Mammary epithelial cell (primary cell): ENCODE results near the gene RTP1.

Source experiments
- EZH2 ChIP-seq: IDR thresholded peaks from 2 replicates; pipeline ENCODE4 v1.6.1; 2012; ENCODE audit warnings: low read length, inconsistent platforms, borderline replicate concordance
- TF ChIP-seq, protein P1 (sequence below), 2 donors: IDR thresholded peaks in 1 of 2; conservative IDR thresholded peaks in 1 of 2; 2 replicates each; pipeline ENCODE4 v1.5.1; 2011 to 2012; ENCODE audit warnings: inconsistent platforms in 2 of 2, low read length in 2 of 2, mild to moderate bottlenecking in 2 of 2, control low read depth in 1 of 2, low read depth in 1 of 2; ENCODE audit not compliant: insufficient read depth in 1 of 2; ENCODE audit errors: extremely low read depth in 1 of 2

DNA sequence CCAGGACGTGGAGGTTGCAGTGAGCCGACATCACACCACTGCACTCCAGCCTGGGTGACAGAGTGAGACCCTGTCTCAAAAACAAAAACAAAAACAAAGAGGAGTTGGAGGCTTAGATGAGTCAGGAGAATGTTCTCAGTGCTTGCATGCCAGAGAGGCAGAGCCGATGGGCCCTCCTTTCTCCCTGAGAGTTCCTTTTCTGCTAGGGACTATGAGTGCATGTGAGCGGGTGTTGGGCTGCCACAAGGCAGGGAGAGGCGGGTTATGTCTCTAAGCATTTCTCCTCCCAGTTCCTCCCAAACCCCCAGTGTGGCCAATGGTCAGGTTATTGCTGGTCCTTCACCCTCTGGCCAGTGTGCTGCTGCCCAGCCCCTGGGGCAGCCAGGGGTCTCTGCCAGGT is 45.1 kb downstream of the RTP1 start:
- TF ChIP-seq, protein P1, sequence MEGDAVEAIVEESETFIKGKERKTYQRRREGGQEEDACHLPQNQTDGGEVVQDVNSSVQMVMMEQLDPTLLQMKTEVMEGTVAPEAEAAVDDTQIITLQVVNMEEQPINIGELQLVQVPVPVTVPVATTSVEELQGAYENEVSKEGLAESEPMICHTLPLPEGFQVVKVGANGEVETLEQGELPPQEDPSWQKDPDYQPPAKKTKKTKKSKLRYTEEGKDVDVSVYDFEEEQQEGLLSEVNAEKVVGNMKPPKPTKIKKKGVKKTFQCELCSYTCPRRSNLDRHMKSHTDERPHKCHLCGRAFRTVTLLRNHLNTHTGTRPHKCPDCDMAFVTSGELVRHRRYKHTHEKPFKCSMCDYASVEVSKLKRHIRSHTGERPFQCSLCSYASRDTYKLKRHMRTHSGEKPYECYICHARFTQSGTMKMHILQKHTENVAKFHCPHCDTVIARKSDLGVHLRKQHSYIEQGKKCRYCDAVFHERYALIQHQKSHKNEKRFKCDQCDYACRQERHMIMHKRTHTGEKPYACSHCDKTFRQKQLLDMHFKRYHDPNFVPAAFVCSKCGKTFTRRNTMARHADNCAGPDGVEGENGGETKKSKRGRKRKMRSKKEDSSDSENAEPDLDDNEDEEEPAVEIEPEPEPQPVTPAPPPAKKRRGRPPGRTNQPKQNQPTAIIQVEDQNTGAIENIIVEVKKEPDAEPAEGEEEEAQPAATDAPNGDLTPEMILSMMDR (conservative IDR thresholded peaks at IDR 0.05 in 1 of 2, IDR thresholded peaks at IDR 0.05 in 1 of 2; ENCODE audit: extremely low read depth in 1 of 2, insufficient read depth in 1 of 2, low read depth in 1 of 2, low read length in 2 of 2): no peak
- TF ChIP-seq EZH2: no peak
